A673 (cell line): ENCODE data around the gene NSD1. TPM values are rescaled to one million over a fixed set of nuclear protein-coding genes. Genes with fewer than 3 reads are reported as not detected.

ENCODE experiments used
- BruUV-seq: library from RNA; stranded (reverse); fragments of 400-500 nt; replicated peaks from 2 replicates; lab custom pipeline; 2021; lab: Mats Ljungman, UMichigan
- CTCF ChIA-PET: fragments of 300-600 bp; sonication (Branson Sonifier 250); formaldehyde crosslinking; loops from one replicate; lab custom pipeline; 2022; ENCODE audit warnings: antibody characterized with exemption; lab: Charles Lee
- POLR2A ChIA-PET: fragments of 300-600 bp; sonication (Branson Sonifier 250); formaldehyde crosslinking; loops from one replicate; lab custom pipeline; 2022; ENCODE audit warnings: antibody characterized with exemption; ENCODE audit not compliant: low non-redundant PET; lab: Charles Lee
- DNase-seq: peaks from one replicate; pipeline ENCODE4 v3.0.0-alpha.2; 2015; ENCODE audit warnings: low spot score
- H3K27ac ChIP-seq: fragments of 200-600 bp; sonication (generic); 2 replicates; pipeline ENCODE4 v1.5.1; 2016; ENCODE audit warnings: mixed run types, low read depth, mild to moderate bottlenecking, mixed read lengths, antibody characterized with exemption, low read length; ENCODE audit not compliant: poor library complexity, severe bottlenecking
- H3K27me3 ChIP-seq: fragments of 200-600 bp; sonication (generic); replicated peaks from 2 replicates; pipeline ENCODE4 v1.6.1; 2017; ENCODE audit warnings: mixed run types, low read depth, mild to moderate bottlenecking, mixed read lengths, antibody characterized with exemption, low read length; ENCODE audit not compliant: insufficient read depth, poor library complexity
- H3K36me3 ChIP-seq: fragments of 200-600 bp; sonication (generic); 2 replicates; pipeline ENCODE4 v1.6.1; 2016; ENCODE audit warnings: mixed run types, mild to moderate bottlenecking, mixed read lengths, antibody characterized with exemption, low read length; ENCODE audit not compliant: insufficient read depth, poor library complexity, severe bottlenecking
- H3K4me1 ChIP-seq: fragments of 200-600 bp; sonication (generic); 2 replicates; pipeline ENCODE4 v1.6.1; 2017; ENCODE audit warnings: mixed run types, mild to moderate bottlenecking, mixed read lengths, antibody characterized with exemption, low read length; ENCODE audit not compliant: insufficient read depth, poor library complexity, severe bottlenecking
- H3K4me3 ChIP-seq: fragments of 200-600 bp; sonication (generic); 2 replicates; pipeline ENCODE4 v1.5.1; 2016; ENCODE audit warnings: low read depth, mixed run types, mild to moderate bottlenecking, mixed read lengths, low read length; ENCODE audit not compliant: poor library complexity, severe bottlenecking
- H3K9me3 ChIP-seq: fragments of 200-600 bp; sonication (generic); 2 replicates; pipeline ENCODE4 v1.6.1; 2016; ENCODE audit warnings: mixed run types, low read depth, mild to moderate bottlenecking, mixed read lengths, antibody characterized with exemption, low read length; ENCODE audit not compliant: poor library complexity, severe bottlenecking
- EZH2 ChIP-seq: fragments of 200-600 bp; sonication (generic); IDR thresholded peaks from 2 replicates; pipeline ENCODE4 v1.6.1; 2017; ENCODE audit warnings: borderline replicate concordance, low read depth, mild to moderate bottlenecking, mixed read lengths, antibody characterized with exemption, low read length; ENCODE audit not compliant: poor library complexity, severe bottlenecking
- intact Hi-C: fragments of 100-400 bp; cut with micrococcal nuclease; formaldehyde crosslinking; loops from one replicate; pipeline ENCODE4 v1.10.0; 2022; ENCODE audit not compliant: unreplicated experiment
- total RNA-seq: library from RNA; stranded (reverse); gene quantifications from 2 replicates; pipeline ENCODE4 v1.2.3, GENCODE V29; 2021
- TF ChIP-seq, protein P1 (sequence below): fragments of 300-800, 200-600 bp; sonication (generic); conservative IDR thresholded peaks from 2 replicates; pipeline ENCODE4 v1.5.1; 2017; ENCODE audit warnings: low read depth, mild to moderate bottlenecking, antibody characterized with exemption, low read length, moderate library complexity, mixed read lengths

NSD1 gene
- total RNA-seq, 1 experiment from 2014 or later, result 74.3 TPM

- H3K4me1 ChIP-seq, result no peaks in the 10 kb centered on the region
- H3K36me3 ChIP-seq, result peaks cover 19% of the 10 kb centered on the region
- no peak overlapping the region for H3K4me3 ChIP-seq
- TF ChIP-seq, protein P1, sequence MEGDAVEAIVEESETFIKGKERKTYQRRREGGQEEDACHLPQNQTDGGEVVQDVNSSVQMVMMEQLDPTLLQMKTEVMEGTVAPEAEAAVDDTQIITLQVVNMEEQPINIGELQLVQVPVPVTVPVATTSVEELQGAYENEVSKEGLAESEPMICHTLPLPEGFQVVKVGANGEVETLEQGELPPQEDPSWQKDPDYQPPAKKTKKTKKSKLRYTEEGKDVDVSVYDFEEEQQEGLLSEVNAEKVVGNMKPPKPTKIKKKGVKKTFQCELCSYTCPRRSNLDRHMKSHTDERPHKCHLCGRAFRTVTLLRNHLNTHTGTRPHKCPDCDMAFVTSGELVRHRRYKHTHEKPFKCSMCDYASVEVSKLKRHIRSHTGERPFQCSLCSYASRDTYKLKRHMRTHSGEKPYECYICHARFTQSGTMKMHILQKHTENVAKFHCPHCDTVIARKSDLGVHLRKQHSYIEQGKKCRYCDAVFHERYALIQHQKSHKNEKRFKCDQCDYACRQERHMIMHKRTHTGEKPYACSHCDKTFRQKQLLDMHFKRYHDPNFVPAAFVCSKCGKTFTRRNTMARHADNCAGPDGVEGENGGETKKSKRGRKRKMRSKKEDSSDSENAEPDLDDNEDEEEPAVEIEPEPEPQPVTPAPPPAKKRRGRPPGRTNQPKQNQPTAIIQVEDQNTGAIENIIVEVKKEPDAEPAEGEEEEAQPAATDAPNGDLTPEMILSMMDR, result no peak
- no peak for TF ChIP-seq EZH2
- H3K9me3 ChIP-seq, result no peaks in the 10 kb centered on the region
- ChIA-PET POLR2A (no interaction called here), CTCF (interaction anchor here (0.6 kb wide), 1 partner anchor 39 kb away, joined by 10 read pairs; no protein-coding TSS in a partner anchor)
- no peak overlapping the region for H3K27ac ChIP-seq
- BruUV-seq, result no TSS peak
- no peaks in the 10 kb centered on the region for H3K27me3 ChIP-seq
- intact Hi-C loops, result no loop called here
- DNase-seq, result no peak
Observed at GRCh38 chr5:177233206-177233605, 99.6 kb downstream of the NSD1 start.

- Histone ChIP-seq H3K27ac (no peak overlapping the region), H3K36me3 (peaks cover 25% of the 10 kb centered on the region), H3K4me1 (no peaks in the 10 kb centered on the region), H3K27me3 (no peaks in the 10 kb centered on the region), H3K4me3 (no peak overlapping the region), H3K9me3 (no peaks in the 10 kb centered on the region)
- CTCF ChIA-PET, result no interaction called here
- TF ChIP-seq, protein P1, result no peak
- no peak for TF ChIP-seq EZH2
- POLR2A ChIA-PET, result no interaction called here
- intact Hi-C loops, result no loop called here
- no peak for DNase-seq
- BruUV-seq, result no TSS peak
Observed at GRCh38 chr5:177233802-177234201, 100.2 kb downstream of the NSD1 start.

- Histone ChIP-seq H3K27me3 (no peaks in the 10 kb centered on the region), H3K4me3 (no peak overlapping the region), H3K9me3 (no peaks in the 10 kb centered on the region), H3K27ac (no peak overlapping the region), H3K4me1 (no peaks in the 10 kb centered on the region), H3K36me3 (peaks cover 34% of the 10 kb centered on the region)
- intact Hi-C loops, result no loop called here
- ChIA-PET CTCF (no interaction called here), POLR2A (no interaction called here)
- TF ChIP-seq, protein P1, result no peak
- no peak for TF ChIP-seq EZH2
- no TSS peak for BruUV-seq
- no peak for DNase-seq
Observed at GRCh38 chr5:177234841-177235240, 101.3 kb downstream of the NSD1 start.
